Stimulated activated CD4-positive, alpha-beta T cell treated with anti-CD3 and anti-CD28 coated beads, Interleukin-4, amount 100 ng/mL, for 4 hours (primary cell): ENCODE results near the gene MXI1.
"Not testable (repeated sequence)": the region's sequence is repeated elsewhere in the genome, so short reads cannot be mapped to it uniquely, and the experiment has no call there.

Experiments used
- DNase-seq, 2 experiments: peaks; one replicate each; pipeline ENCODE4 v3.0.0-alpha.2; 2020

The MXI1 gene

GRCh38 chr10:110324201-110324804 lies 116.9 kb downstream of the MXI1 start:
- no peak for DNase-seq

- DNase-seq, result no peak
These were observed 117.4 kb downstream of the MXI1 start for GRCh38 chr10:110324805-110325280.

GRCh38 chr10:110326351-110327032 lies 119.1 kb downstream of the MXI1 start:
- DNase-seq, result no peak

GRCh38 chr10:110327262-110327914 lies 120.0 kb downstream of the MXI1 start:
- DNase-seq, result no peak

- no peak for DNase-seq
These were observed 123.3 kb downstream of the MXI1 start for GRCh38 chr10:110330675-110331074.

- not testable (repeated sequence) for DNase-seq
These were observed 123.9 kb downstream of the MXI1 start for GRCh38 chr10:110331226-110331795.

- DNase-seq, result no peak
These were observed 126.8 kb downstream of the MXI1 start for GRCh38 chr10:110334061-110334656.

- no peak for DNase-seq
These were observed 128.1 kb downstream of the MXI1 start for GRCh38 chr10:110335314-110336064.

- DNase-seq, result no peak
These were observed 128.8 kb downstream of the MXI1 start for GRCh38 chr10:110336111-110336721.
